HG02938 (cell line): ENCODE measurements around the gene GABARAP.

Source experiments
- ATAC-seq: cut with Tn5 transposase; IDR thresholded peaks from one replicate; pipeline ENCODE4 v1.9.1; 2021; ENCODE audit warnings: mild to moderate bottlenecking, moderate library complexity; ENCODE audit not compliant: unreplicated experiment

GABARAP gene

GRCh38 chr17:7223375-7223774, 18.9 kb downstream of the GABARAP start:
- ATAC-seq, result no peak

- no peak for ATAC-seq
These were observed 19.3 kb downstream of the GABARAP start for GRCh38 chr17:7222972-7223292.

- ATAC-seq, result no peak
These were observed 19.9 kb downstream of the GABARAP start for GRCh38 chr17:7222093-7222971.

- ATAC-seq, result no peak
These were observed 20.8 kb downstream of the GABARAP start for GRCh38 chr17:7221278-7222092.

- no peak for ATAC-seq
These were observed 21.5 kb downstream of the GABARAP start for GRCh38 chr17:7220593-7221277.

- peak; percentile 47 for ATAC-seq
These were observed 22.2 kb downstream of the GABARAP start, which contains the start of the genes ACADVL and DLG4 for GRCh38 chr17:7219812-7220592. Gene ACADVL, plus strand, starts transcription at chr17:7219938. Its CDS starts 47 bp downstream, at chr17:7219985. Gene DLG4, minus strand, starts transcription at chr17:7219836.

- no peak for ATAC-seq
These were observed 22.9 kb downstream of the GABARAP start for GRCh38 chr17:7219229-7219811.

- ATAC-seq, result no peak
These were observed 23.5 kb downstream of the GABARAP start for GRCh38 chr17:7218758-7219157.

GRCh38 chr17:7218166-7218565, 24.1 kb downstream of the GABARAP start:
- no peak for ATAC-seq

- no peak for ATAC-seq
These were observed 24.9 kb downstream of the GABARAP start for GRCh38 chr17:7217113-7217987.

- no peak for ATAC-seq
These were observed 25.8 kb downstream of the GABARAP start for GRCh38 chr17:7216242-7217112.

GRCh38 chr17:7215652-7216180, 26.5 kb downstream of the GABARAP start:
- ATAC-seq, result no peak

- no peak for ATAC-seq
These were observed 27.1 kb downstream of the GABARAP start for GRCh38 chr17:7215136-7215638.

GRCh38 chr17:7214300-7215135, 27.7 kb downstream of the GABARAP start:
- ATAC-seq, result peak; percentile 70

- ATAC-seq, result no peak
These were observed 28.4 kb downstream of the GABARAP start for GRCh38 chr17:7213895-7214299.

- ATAC-seq, result no peak
These were observed 30.6 kb downstream of the GABARAP start for GRCh38 chr17:7211491-7212273.
